ENCODE measurements around the gene CRYBA4.
A peak's percentile ranks its signal among the peaks of the same experiment; 100 is the strongest.
"Not testable (repeated sequence)": the region's sequence is repeated elsewhere in the genome, so short reads cannot be mapped to it uniquely, and the experiment has no call there.

The CRYBA4 gene

DNA sequence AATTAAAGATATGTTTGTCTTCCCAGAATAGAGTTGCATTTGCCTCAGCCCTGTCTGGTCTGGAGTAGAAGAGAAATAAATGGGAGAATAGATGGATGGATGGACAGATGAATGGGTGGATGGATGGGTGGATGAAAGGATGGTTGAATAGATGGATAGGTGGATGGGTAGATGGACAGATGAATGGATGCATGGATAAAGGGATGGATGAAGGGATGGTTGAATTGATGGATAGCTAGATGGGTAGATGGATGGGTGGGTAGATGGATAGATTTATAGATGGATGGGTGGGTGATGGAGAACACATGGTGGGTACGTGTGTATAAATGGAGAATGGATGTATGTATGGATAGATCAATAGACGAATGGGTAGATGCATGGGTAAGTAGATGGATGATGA is 12.5 kb upstream of the CRYBA4 start:
- no peaks in the 10 kb centered on the region for H3K36me3 Mint-ChIP-seq
- DNase-seq = no peak

DNA sequence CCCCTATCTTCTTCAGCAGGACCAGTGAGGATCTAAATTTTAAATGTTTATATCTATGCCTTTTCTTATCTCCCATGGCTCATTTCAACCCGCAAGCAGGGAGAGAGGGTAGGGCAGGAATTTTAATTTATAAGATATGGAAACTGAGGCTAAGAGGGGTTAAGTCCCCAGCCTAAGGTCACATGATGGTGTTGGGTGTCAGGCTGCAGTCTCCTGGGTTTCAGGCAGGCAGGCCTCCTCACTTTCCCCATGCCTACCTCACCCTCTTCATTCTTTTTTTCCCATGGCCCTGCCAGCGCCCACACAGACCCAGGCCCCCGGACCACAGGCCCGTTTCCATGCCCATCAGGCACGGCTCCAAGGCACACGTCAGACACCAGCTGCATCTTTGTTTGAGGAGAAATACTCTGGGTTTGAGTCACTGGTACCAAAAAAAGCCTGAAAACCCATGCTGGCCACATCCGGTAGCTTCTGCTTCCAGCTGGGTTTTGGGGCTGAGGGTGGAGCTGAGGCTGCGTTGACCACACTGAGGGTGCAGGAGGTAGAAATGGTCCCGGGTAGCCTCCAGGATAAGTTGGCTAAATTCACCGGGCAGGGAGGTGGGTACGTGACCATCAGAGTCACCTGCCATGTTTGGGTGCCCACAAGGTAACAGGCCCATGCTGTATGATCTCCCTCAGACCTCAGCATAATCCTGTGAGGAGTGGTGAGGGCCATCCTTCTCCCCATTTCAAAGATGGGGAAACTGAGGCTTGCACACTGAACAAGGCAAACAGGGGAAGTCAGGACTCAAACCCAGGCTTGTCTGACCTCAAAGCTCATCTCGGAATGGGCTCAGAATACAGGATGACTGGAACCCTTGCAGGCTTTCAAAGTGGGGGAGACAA is 11.4 kb upstream of the CRYBA4 start:
- CTCF ChIA-PET = interaction anchor here (1.1 kb wide), 1 partner anchor 107 kb away, joined by 3 read pairs; no protein-coding TSS in a partner anchor
- peak; percentile 62 for DNase-seq
- Mint-ChIP-seq H3K27ac (peak overlapping the region; percentile 84), H3K4me3 (no peak overlapping the region), H3K36me3 (no peaks in the 10 kb centered on the region), H3K27me3 (peaks cover 52% of the 10 kb centered on the region), H3K4me1 (peaks cover 23% of the 10 kb centered on the region), H3K9me3 (no peaks in the 10 kb centered on the region)

More for the DNA sequence above, 12.5 kb upstream of the CRYBA4 start:
- CTCF ChIA-PET = no interaction called here
- peaks cover 20% of the 10 kb centered on the region for H3K4me1 Mint-ChIP-seq
- no peak overlapping the region for H3K27ac Mint-ChIP-seq
- H3K4me3 Mint-ChIP-seq = no peak overlapping the region
- H3K27me3 Mint-ChIP-seq = peaks cover 49% of the 10 kb centered on the region
- H3K9me3 Mint-ChIP-seq = no peaks in the 10 kb centered on the region

DNA sequence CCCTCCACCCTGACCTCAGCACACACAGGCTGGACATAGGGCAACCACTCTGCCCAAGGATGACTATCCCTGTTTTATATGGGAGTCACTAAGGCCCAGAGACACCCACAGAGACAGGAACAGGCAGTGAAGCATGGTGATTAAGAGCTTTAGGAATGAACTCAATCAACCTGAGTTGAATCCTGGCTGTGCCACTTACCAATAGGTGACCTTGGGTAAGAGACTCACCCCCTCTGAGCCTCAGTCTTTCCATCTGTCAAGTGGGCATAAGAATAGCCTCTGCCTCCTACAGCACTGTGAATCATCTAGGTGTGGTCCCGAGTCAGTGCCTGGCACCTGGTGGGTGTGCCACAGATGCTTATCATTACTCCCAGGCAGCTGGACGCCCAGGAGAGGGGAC is 10.8 kb upstream of the CRYBA4 start:
- CTCF ChIA-PET = interaction anchor here (1.1 kb wide), 1 partner anchor 108 kb away, joined by 3 read pairs; no protein-coding TSS in a partner anchor
- peaks cover 53% of the 10 kb centered on the region for H3K27me3 Mint-ChIP-seq
- no peaks in the 10 kb centered on the region for H3K36me3 Mint-ChIP-seq
- peak overlapping the region; percentile 84 for H3K27ac Mint-ChIP-seq
- H3K9me3 Mint-ChIP-seq = no peaks in the 10 kb centered on the region
- no peak for DNase-seq
- H3K4me3 Mint-ChIP-seq = no peak overlapping the region
- H3K4me1 Mint-ChIP-seq = peaks cover 24% of the 10 kb centered on the region

DNA sequence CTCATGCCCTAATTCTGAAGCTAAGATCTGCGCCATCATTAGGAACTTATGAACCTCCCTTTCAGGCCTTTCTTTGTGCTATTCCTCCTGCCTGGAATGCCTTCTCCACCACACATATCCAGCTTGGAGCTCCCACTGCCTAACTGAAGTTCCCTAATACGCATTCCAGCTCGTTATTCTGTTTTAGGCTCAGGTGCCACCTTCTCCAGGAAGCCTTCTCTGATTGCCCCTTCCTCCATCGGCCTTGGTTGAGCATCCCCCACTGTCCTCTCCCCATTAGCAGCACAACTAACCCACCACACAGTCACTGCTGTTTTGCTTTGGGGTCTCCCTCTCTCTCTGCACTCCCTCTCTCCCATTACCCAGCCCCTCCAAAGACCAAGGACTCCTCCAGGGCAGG is 9.1 kb upstream of the CRYBA4 start:
- no peaks in the 10 kb centered on the region for H3K9me3 Mint-ChIP-seq
- H3K36me3 Mint-ChIP-seq = no peaks in the 10 kb centered on the region
- H3K4me3 Mint-ChIP-seq = no peak overlapping the region
- H3K27ac Mint-ChIP-seq = no peak overlapping the region
- peaks cover 52% of the 10 kb centered on the region for H3K27me3 Mint-ChIP-seq
- CTCF ChIA-PET = interaction anchor here (1.2 kb wide), 1 partner anchor 29 kb away, joined by 4 read pairs; no protein-coding TSS in a partner anchor
- DNase-seq = no peak
- peaks cover 33% of the 10 kb centered on the region for H3K4me1 Mint-ChIP-seq

- not testable (repeated sequence) for H3K4me3 Mint-ChIP-seq, DNase-seq, H3K36me3 Mint-ChIP-seq, H3K9me3 Mint-ChIP-seq, H3K27ac Mint-ChIP-seq
- Mint-ChIP-seq H3K27me3 (peaks cover 52% of the 10 kb centered on the region), H3K4me1 (peaks cover 37% of the 10 kb centered on the region)
- CTCF ChIA-PET = interaction anchor here (1.2 kb wide), 1 partner anchor 28 kb away, joined by 4 read pairs; no protein-coding TSS in a partner anchor
Measured at GRCh38 chr22:26613753-26614152, 8.0 kb upstream of the CRYBA4 start.

- no peak overlapping the region for H3K27ac Mint-ChIP-seq
- no peak for DNase-seq
- H3K4me1 Mint-ChIP-seq = peaks cover 34% of the 10 kb centered on the region
- no peaks in the 10 kb centered on the region for H3K9me3 Mint-ChIP-seq
- H3K36me3 Mint-ChIP-seq = no peaks in the 10 kb centered on the region
- H3K4me3 Mint-ChIP-seq = no peak overlapping the region
- CTCF ChIA-PET = no interaction called here
- H3K27me3 Mint-ChIP-seq = peaks cover 52% of the 10 kb centered on the region
Measured at GRCh38 chr22:26614322-26614721, 7.4 kb upstream of the CRYBA4 start.

DNA sequence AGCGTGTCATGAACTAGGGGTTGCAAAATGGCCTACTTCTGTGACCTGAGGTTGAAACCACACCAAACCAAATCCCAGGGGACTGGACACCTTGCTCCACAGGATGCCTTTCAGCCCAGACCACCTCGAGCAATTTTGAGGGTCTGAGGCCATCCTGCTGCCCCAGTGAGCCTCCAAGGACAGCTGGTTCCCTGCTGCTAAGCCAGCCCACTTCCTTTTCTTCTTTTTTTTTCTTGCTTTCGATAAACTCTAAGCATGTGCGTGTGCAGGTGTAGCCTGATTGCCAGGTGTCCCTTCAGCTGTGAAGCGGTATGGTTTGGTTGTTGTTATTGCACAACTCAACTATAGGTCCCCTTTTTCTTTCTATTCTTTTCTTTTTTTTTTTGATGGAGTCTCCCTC is 6.6 kb upstream of the CRYBA4 start:
- peak; percentile 33 for DNase-seq
- Mint-ChIP-seq H3K4me3 (no peak overlapping the region), H3K9me3 (no peaks in the 10 kb centered on the region), H3K27ac (no peak overlapping the region), H3K4me1 (peaks cover 27% of the 10 kb centered on the region), H3K27me3 (peaks cover 54% of the 10 kb centered on the region), H3K36me3 (no peaks in the 10 kb centered on the region)
- CTCF ChIA-PET = no interaction called here

- CTCF ChIA-PET = interaction anchor here (0.7 kb wide), 1 partner anchor 111 kb away, joined by 3 read pairs; no protein-coding TSS in a partner anchor
Measured at GRCh38 chr22:26615830-26616435, 5.8 kb upstream of the CRYBA4 start.

GRCh38 chr22:26616650-26617049 is 5.1 kb upstream of the CRYBA4 start:
- H3K36me3 Mint-ChIP-seq = no peaks in the 10 kb centered on the region
- CTCF ChIA-PET = interaction anchor here (0.7 kb wide), 1 partner anchor 112 kb away, joined by 3 read pairs; no protein-coding TSS in a partner anchor
- no peak for DNase-seq
- peaks cover 17% of the 10 kb centered on the region for H3K4me1 Mint-ChIP-seq
- H3K27ac Mint-ChIP-seq = no peak overlapping the region
- H3K9me3 Mint-ChIP-seq = no peaks in the 10 kb centered on the region
- H3K4me3 Mint-ChIP-seq = no peak overlapping the region
- peaks cover 45% of the 10 kb centered on the region for H3K27me3 Mint-ChIP-seq

More at GRCh38 chr22:26615830-26616435, 5.8 kb upstream of the CRYBA4 start:
- no peak for DNase-seq
- H3K27ac Mint-ChIP-seq = no peak overlapping the region
- peaks cover 19% of the 10 kb centered on the region for H3K4me1 Mint-ChIP-seq
- peaks cover 48% of the 10 kb centered on the region for H3K27me3 Mint-ChIP-seq
- H3K36me3 Mint-ChIP-seq = no peaks in the 10 kb centered on the region
- no peak overlapping the region for H3K4me3 Mint-ChIP-seq
- H3K9me3 Mint-ChIP-seq = no peaks in the 10 kb centered on the region

- DNase-seq = no peak
- H3K4me1 Mint-ChIP-seq = peaks cover 17% of the 10 kb centered on the region
- H3K9me3 Mint-ChIP-seq = no peaks in the 10 kb centered on the region
- no peak within 1 kb of the TSS for H3K4me3 Mint-ChIP-seq
- H3K36me3 Mint-ChIP-seq = no peaks in the 10 kb centered on the region
- CTCF ChIA-PET = no interaction called here
- peaks cover 40% of the 10 kb centered on the region for H3K27me3 Mint-ChIP-seq
- no peak within 1 kb of the TSS for H3K27ac Mint-ChIP-seq
Measured at GRCh38 chr22:26617271-26618199, 4.2 kb upstream of the CRYBA4 start, which contains the start of gene CRYBB1. Gene CRYBB1, minus strand, starts transcription at chr22:26618027. Its CDS starts 1,708 bp downstream, at chr22:26616319.

DNA sequence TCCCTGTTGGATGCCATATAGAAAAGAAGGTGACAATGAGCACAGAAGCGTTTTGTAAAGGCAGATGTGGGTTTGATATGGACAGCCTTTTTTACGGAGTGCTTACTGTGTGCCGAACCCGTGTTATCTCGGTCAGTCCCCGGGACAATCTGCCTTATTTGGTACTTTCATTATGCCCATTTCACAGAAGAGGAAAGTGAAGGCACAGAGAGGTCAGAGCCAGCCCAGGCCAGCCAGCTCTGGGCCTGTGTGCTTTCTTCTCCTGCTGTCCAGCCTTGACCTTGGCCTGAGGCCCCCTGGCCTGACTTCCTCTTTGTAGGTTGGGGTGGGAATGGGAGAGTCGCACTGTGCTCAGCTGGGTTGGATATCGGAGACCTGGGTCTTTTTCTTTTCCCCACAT is 3.3 kb upstream of the CRYBA4 start:
- no peaks in the 10 kb centered on the region for H3K36me3 Mint-ChIP-seq
- H3K9me3 Mint-ChIP-seq = no peaks in the 10 kb centered on the region
- peaks cover 40% of the 10 kb centered on the region for H3K27me3 Mint-ChIP-seq
- no peak overlapping the region for H3K4me3 Mint-ChIP-seq
- DNase-seq = no peak
- no peak overlapping the region for H3K27ac Mint-ChIP-seq
- H3K4me1 Mint-ChIP-seq = peaks cover 17% of the 10 kb centered on the region
- CTCF ChIA-PET = no interaction called here

DNA sequence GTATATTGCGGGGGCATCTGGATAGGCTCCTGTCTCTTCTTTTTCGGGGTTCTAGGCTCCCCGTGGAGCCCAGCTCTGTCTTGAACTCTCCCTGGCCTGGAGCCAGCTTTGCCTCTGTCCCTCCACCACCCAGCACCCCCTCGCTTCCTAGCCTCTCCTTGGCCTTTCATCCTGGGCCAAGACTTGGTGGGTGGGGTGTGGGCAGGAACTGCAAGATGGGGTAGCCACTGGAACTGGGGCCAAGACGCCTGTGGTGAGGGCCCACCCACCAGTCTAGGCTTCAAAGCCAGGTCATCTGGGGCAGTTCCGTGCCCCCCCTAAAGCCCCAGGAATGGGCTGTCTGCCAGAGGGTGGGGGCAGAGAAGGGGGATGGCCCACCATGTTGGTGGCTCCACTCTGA is 2.3 kb upstream of the CRYBA4 start:
- Mint-ChIP-seq H3K27ac (no peak overlapping the region), H3K36me3 (no peaks in the 10 kb centered on the region), H3K27me3 (peaks cover 35% of the 10 kb centered on the region), H3K9me3 (no peaks in the 10 kb centered on the region), H3K4me3 (no peak overlapping the region), H3K4me1 (peaks cover 17% of the 10 kb centered on the region)
- CTCF ChIA-PET = no interaction called here
- no peak for DNase-seq

DNA sequence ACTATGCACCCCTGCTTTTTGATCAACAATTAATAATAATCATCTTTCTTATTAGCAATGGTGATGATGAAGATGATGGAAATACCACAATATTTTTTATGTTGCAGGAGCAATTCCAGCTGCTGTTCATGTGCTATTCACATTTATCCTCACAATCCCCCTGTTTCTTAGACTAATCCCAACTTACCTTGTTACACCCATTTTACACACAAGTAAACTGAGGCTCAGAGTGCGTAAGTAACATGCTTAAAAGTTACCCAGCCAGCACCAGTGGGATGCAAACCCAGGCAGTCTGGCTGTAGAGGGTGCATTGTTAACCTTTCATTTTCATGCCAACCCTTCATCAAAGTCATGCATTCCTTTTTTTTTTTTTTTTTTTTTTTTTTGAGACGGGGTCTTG is 1.6 kb upstream of the CRYBA4 start:
- CTCF ChIA-PET = no interaction called here
- H3K9me3 Mint-ChIP-seq = no peaks in the 10 kb centered on the region
- H3K27ac Mint-ChIP-seq = no peak overlapping the region
- peaks cover 14% of the 10 kb centered on the region for H3K4me1 Mint-ChIP-seq
- H3K27me3 Mint-ChIP-seq = peaks cover 38% of the 10 kb centered on the region
- H3K4me3 Mint-ChIP-seq = no peak overlapping the region
- no peaks in the 10 kb centered on the region for H3K36me3 Mint-ChIP-seq
- DNase-seq = no peak

DNA sequence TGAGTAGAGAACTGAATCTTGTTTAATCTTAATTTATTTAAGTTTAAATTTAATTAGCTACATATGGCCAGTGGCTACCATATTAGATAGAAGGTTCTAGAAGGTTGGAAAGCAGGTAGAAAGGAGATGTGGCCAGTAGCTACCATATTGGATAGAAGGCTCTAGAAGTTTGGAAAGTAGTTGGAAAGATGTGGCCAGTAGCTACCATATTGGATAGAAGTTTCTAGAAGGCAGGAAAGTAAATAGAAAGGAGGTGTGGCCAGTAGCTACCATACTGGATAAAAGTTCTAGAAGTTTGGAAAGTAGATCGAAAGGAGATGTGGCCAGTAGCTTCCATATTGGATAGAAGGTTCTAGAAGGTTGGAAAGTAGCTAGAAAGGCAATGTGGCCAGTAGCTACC is 2.2 kb downstream of the CRYBA4 start:
- H3K9me3 Mint-ChIP-seq = no peaks in the 10 kb centered on the region
- no peak overlapping the region for H3K4me3 Mint-ChIP-seq
- peaks cover 11% of the 10 kb centered on the region for H3K4me1 Mint-ChIP-seq
- H3K36me3 Mint-ChIP-seq = no peaks in the 10 kb centered on the region
- no peak overlapping the region for H3K27ac Mint-ChIP-seq
- DNase-seq = no peak
- peaks cover 51% of the 10 kb centered on the region for H3K27me3 Mint-ChIP-seq
- CTCF ChIA-PET = interaction anchor here (1.2 kb wide), 1 partner anchor 17 kb away, joined by 3 read pairs; no protein-coding TSS in a partner anchor

Data from activated naive CD4-positive, alpha-beta T cell treated with anti-CD3 and anti-CD28 coated beads, Interleukin-2, amount 10 ng/mL, durations not matched to agents 7 days and 5 days (primary cell).